ENCODE data around the gene SGIP1. TPM values are rescaled to one million over a fixed set of nuclear protein-coding genes. Genes with fewer than 3 reads are reported as not detected.

The SGIP1 gene
- total RNA-seq, 1 donor from 2014 or later: 32.8 TPM

- H3K36me3 Mint-ChIP-seq (ENCODE audit: low read depth, unreplicated experiment): peaks cover 5% of the 10 kb centered on the region
- peaks cover 1% of the 10 kb centered on the region for H3K27me3 Mint-ChIP-seq (ENCODE audit: unreplicated experiment)
- H3K9me3 Mint-ChIP-seq (ENCODE audit: unreplicated experiment): no peaks in the 10 kb centered on the region
- DNase-seq (ENCODE audit: low spot score): no peak
- H3K4me1 Mint-ChIP-seq (ENCODE audit: unreplicated experiment): no peaks in the 10 kb centered on the region
- H3K27ac Mint-ChIP-seq (ENCODE audit: unreplicated experiment): no peak overlapping the region
- H3K4me3 Mint-ChIP-seq (ENCODE audit: unreplicated experiment): no peak overlapping the region
- no peak for TF ChIP-seq CTCF (IDR thresholded peaks at IDR 0.05; ENCODE audit: unreplicated experiment)
Observed at GRCh38 chr1:66599899-66600737, 66.2 kb downstream of the SGIP1 start.

GRCh38 chr1:66605419-66605997 lies 71.6 kb downstream of the SGIP1 start:
- TF ChIP-seq CTCF (IDR thresholded peaks at IDR 0.05; ENCODE audit: unreplicated experiment): no peak
- no peak for DNase-seq (ENCODE audit: low spot score)
- H3K36me3 Mint-ChIP-seq (ENCODE audit: low read depth, unreplicated experiment): no peaks in the 10 kb centered on the region
- no peak overlapping the region for H3K4me3 Mint-ChIP-seq (ENCODE audit: unreplicated experiment)
- no peaks in the 10 kb centered on the region for H3K4me1 Mint-ChIP-seq (ENCODE audit: unreplicated experiment)
- H3K27ac Mint-ChIP-seq (ENCODE audit: unreplicated experiment): no peak overlapping the region
- H3K27me3 Mint-ChIP-seq (ENCODE audit: unreplicated experiment): no peaks in the 10 kb centered on the region
- H3K9me3 Mint-ChIP-seq (ENCODE audit: unreplicated experiment): no peaks in the 10 kb centered on the region

- Mint-ChIP-seq H3K9me3 (ENCODE audit: unreplicated experiment) (no peaks in the 10 kb centered on the region), H3K27ac (ENCODE audit: unreplicated experiment) (no peak overlapping the region), H3K4me1 (ENCODE audit: unreplicated experiment) (no peaks in the 10 kb centered on the region), H3K27me3 (ENCODE audit: unreplicated experiment) (no peaks in the 10 kb centered on the region), H3K36me3 (ENCODE audit: low read depth, unreplicated experiment) (no peaks in the 10 kb centered on the region), H3K4me3 (ENCODE audit: unreplicated experiment) (no peak overlapping the region)
- DNase-seq (ENCODE audit: low spot score): no peak
- TF ChIP-seq CTCF (IDR thresholded peaks at IDR 0.05; ENCODE audit: unreplicated experiment): no peak
Observed at GRCh38 chr1:66606362-66607065, 72.6 kb downstream of the SGIP1 start.

- Mint-ChIP-seq H3K27ac (ENCODE audit: unreplicated experiment) (no peak overlapping the region), H3K4me1 (ENCODE audit: unreplicated experiment) (no peaks in the 10 kb centered on the region), H3K4me3 (ENCODE audit: unreplicated experiment) (no peak overlapping the region), H3K36me3 (ENCODE audit: low read depth, unreplicated experiment) (no peaks in the 10 kb centered on the region), H3K27me3 (ENCODE audit: unreplicated experiment) (no peaks in the 10 kb centered on the region), H3K9me3 (ENCODE audit: unreplicated experiment) (no peaks in the 10 kb centered on the region)
- DNase-seq (ENCODE audit: low spot score): no peak
- TF ChIP-seq CTCF (IDR thresholded peaks at IDR 0.05; ENCODE audit: unreplicated experiment): no peak
Observed at GRCh38 chr1:66607458-66607857, 73.5 kb downstream of the SGIP1 start.

Measured in endothelial cell (in vitro differentiated cells).